T-cell (primary cell): ENCODE measurements around the gene PARG. TPM values are rescaled to one million over a fixed set of nuclear protein-coding genes. Genes with fewer than 3 reads are reported as not detected.

Experiments used
- ATAC-seq, 4 experiments: fragments of 200-7000 bp in 3 of 4; fragments of 150-1000 bp in 1 of 4; cut with Tn5 transposase; replicated peaks in 1 of 4; 1 replicate in 3 of 4; 2 replicates in 1 of 4; pipeline ENCODE4 v1.10.0; 2021; ENCODE audit warnings: moderate library complexity in 3 of 4, mild to moderate bottlenecking in 2 of 4, moderate number of reproducible peaks in 1 of 4
- CTCF ChIA-PET, 2 donors: fragments of 300-600 bp; sonication (Branson Sonifier 250); formaldehyde crosslinking; loops; one replicate each; lab custom pipeline; 2022; ENCODE audit warnings: antibody characterized with exemption in 2 of 2; lab: Charles Lee
- POLR2A ChIA-PET, 2 donors: fragments of 300-600 bp; sonication (Branson Sonifier 250); formaldehyde crosslinking; loops; one replicate each; lab custom pipeline; 2022; ENCODE audit warnings: antibody characterized with exemption in 2 of 2; lab: Charles Lee
- DNase-seq, 35 experiments: peaks; one replicate each; pipeline versions ENCODE4 v3.0.0 to v3.0.0-alpha.2; 2013 to 2023
- H3K27ac ChIP-seq: one replicate; pipeline ENCODE4 v1.5.1; 2013; ENCODE audit warnings: low read length
- H3K27me3 ChIP-seq, 2 experiments: replicated peaks in 1 of 2; 1 replicate in 1 of 2; 2 replicates in 1 of 2; pipeline versions ENCODE4 v1.6.1 to v1.7.0; 2013; ENCODE audit warnings: low read length in 1 of 2, mixed read lengths in 1 of 2; ENCODE audit not compliant: control insufficient read depth in 2 of 2, insufficient read depth in 2 of 2; ENCODE audit errors: extremely low read depth in 1 of 2
- H3K36me3 ChIP-seq, 2 donors: 1 replicate in 1 of 2; 2 replicates in 1 of 2; pipeline versions ENCODE4 v1.6.1 to v1.7.0; 2013; ENCODE audit warnings: low read length in 1 of 2; ENCODE audit not compliant: control insufficient read depth in 2 of 2, insufficient read depth in 1 of 2; ENCODE audit errors: extremely low read depth in 1 of 2
- H3K4me1 ChIP-seq, 2 experiments: 1 replicate in 1 of 2; 2 replicates in 1 of 2; pipeline versions ENCODE4 v1.6.1 to v1.7.0; 2013; ENCODE audit warnings: low read length in 2 of 2, mixed read lengths in 1 of 2; ENCODE audit not compliant: insufficient read depth in 2 of 2, control insufficient read depth in 1 of 2; ENCODE audit errors: extremely low read depth in 1 of 2
- H3K4me3 ChIP-seq, 2 donors: 1 replicate in 1 of 2; 2 replicates in 1 of 2; pipeline versions ENCODE4 v1.5.1 to v1.7.0; 2013; ENCODE audit warnings: mild to moderate bottlenecking in 2 of 2, low read length in 1 of 2, moderate library complexity in 1 of 2; ENCODE audit not compliant: control insufficient read depth in 1 of 2; ENCODE audit errors: extremely low read depth in 1 of 2
- H3K9me3 ChIP-seq: 2 replicates; pipeline ENCODE4 v1.7.0; 2013
- H3K27ac Mint-ChIP-seq, 2 donors: one replicate each; pipeline ENCODE4 v1.8.0; 2020 to 2021; ENCODE audit warnings: mild to moderate bottlenecking in 2 of 2, mixed read lengths in 2 of 2
- H3K27me3 Mint-ChIP-seq, 2 donors: one replicate each; pipeline ENCODE4 v1.8.0; 2021 to 2022; ENCODE audit warnings: mixed read lengths in 2 of 2
- H3K36me3 Mint-ChIP-seq: one replicate; pipeline ENCODE4 v1.8.0; 2021; ENCODE audit warnings: mixed read lengths
- H3K4me1 Mint-ChIP-seq, 3 donors: one replicate each; pipeline ENCODE4 v1.8.0; 2020 to 2022; ENCODE audit warnings: mixed read lengths in 3 of 3, mild to moderate bottlenecking in 1 of 3
- H3K4me3 Mint-ChIP-seq, 3 donors: one replicate each; pipeline ENCODE4 v1.8.0; 2020 to 2022; ENCODE audit warnings: mild to moderate bottlenecking in 3 of 3, mixed read lengths in 3 of 3, moderate library complexity in 3 of 3
- H3K9me3 Mint-ChIP-seq, 3 donors: one replicate each; pipeline ENCODE4 v1.8.0; 2020 to 2022; ENCODE audit warnings: mixed read lengths in 3 of 3
- WGBS: methylation state at CpG from one replicate; pipeline ENCODE4 v1.1.5; 2013; ENCODE audit warnings: missing lambda C conversion rate; ENCODE audit not compliant: insufficient coverage; 5-methylcytosine and 5-hydroxymethylcytosine counted together
- total RNA-seq, 35 experiments: library from RNA in 6 of 35; stranded (reverse) in 6 of 35; fragments of 120-200 nt in 1 of 35; gene quantifications; one replicate each; pipeline versions ENCODE4 v1.2.1 to v1.2.4 and lab custom pipeline; 2013 to 2026

The PARG gene
- total RNA-seq, 5 donors from 2014 or later (not counting 1 experiment from before 2014, with no cell fraction given), result 30.2 to 34.8 (median 32.8) TPM

GRCh38 chr10:49827297-49827696 is 114.5 kb downstream of the PARG start:
- ChIA-PET CTCF (interaction anchor here in 1 of 2 donors (0.7 kb wide), 1 partner anchor 280 kb away, joined by 3 read pairs; no protein-coding TSS in a partner anchor), POLR2A (no interaction called here)
- Histone ChIP-seq H3K27me3 (no peaks in the 10 kb centered on the region), H3K9me3 (no peaks in the 10 kb centered on the region), H3K27ac (no peak overlapping the region), H3K4me1 (peaks cover 0 to 2% of the 10 kb centered on the region in 2 experiments), H3K4me3 (no peak overlapping the region), H3K36me3 (peaks cover 2 to 31% of the 10 kb centered on the region in 2 donors)
- no peaks in the 10 kb centered on the region for H3K4me1 Mint-ChIP-seq
- ATAC-seq (no peak), DNase-seq (no peak)
- no peak overlapping the region for H3K27ac Mint-ChIP-seq
- H3K36me3 Mint-ChIP-seq, result peaks cover 68% of the 10 kb centered on the region
- H3K9me3 Mint-ChIP-seq, result no peaks in the 10 kb centered on the region
- no peak overlapping the region for H3K4me3 Mint-ChIP-seq
- H3K27me3 Mint-ChIP-seq, result no peaks in the 10 kb centered on the region
- WGBS, result no CpG with 5 or more reads among the region's 3 CpGs

- H3K4me1 Mint-ChIP-seq, result no peaks in the 10 kb centered on the region
- H3K27me3 Mint-ChIP-seq, result no peaks in the 10 kb centered on the region
- H3K27me3 ChIP-seq, result no peaks in the 10 kb centered on the region
- no peak overlapping the region for H3K4me3 Mint-ChIP-seq
- no peak overlapping the region for H3K27ac ChIP-seq
- H3K4me1 ChIP-seq, result no peaks in the 10 kb centered on the region
- no peak overlapping the region for H3K4me3 ChIP-seq
- H3K36me3 ChIP-seq, result peaks cover 4 to 41% of the 10 kb centered on the region in 2 donors
- DNase-seq, result no peak
- POLR2A ChIA-PET, result no interaction called here
- H3K9me3 Mint-ChIP-seq, result peaks cover 0 to 6% (median 6%) of the 10 kb centered on the region in 3 donors
- no peak overlapping the region for H3K27ac Mint-ChIP-seq
- CTCF ChIA-PET, result no interaction called here
- no peaks in the 10 kb centered on the region for H3K9me3 ChIP-seq
- peaks cover 72% of the 10 kb centered on the region for H3K36me3 Mint-ChIP-seq
- WGBS, result 96% methylated on average over 4 of the region's 9 CpGs
- no peak for ATAC-seq
These were observed 122.4 kb downstream of the PARG start for GRCh38 chr10:49819234-49819958.

GRCh38 chr10:49817845-49818244 is 124.0 kb downstream of the PARG start:
- no peak for ATAC-seq
- H3K36me3 ChIP-seq, result peaks cover 4 to 41% of the 10 kb centered on the region in 2 donors

GRCh38 chr10:49803988-49804387 is 137.8 kb downstream of the PARG start:
- no CpG with 5 or more reads among the region's 2 CpGs for WGBS
- no peaks in the 10 kb centered on the region for H3K36me3 ChIP-seq
- no peaks in the 10 kb centered on the region for H3K36me3 Mint-ChIP-seq
- ATAC-seq, result no peak
- H3K4me1 Mint-ChIP-seq, result no peaks in the 10 kb centered on the region
- ChIA-PET CTCF (no interaction called here), POLR2A (no interaction called here)
- H3K27ac ChIP-seq, result no peak overlapping the region
- no peaks in the 10 kb centered on the region for H3K4me1 ChIP-seq
- peaks cover 0 to 10% (median 10%) of the 10 kb centered on the region in 3 donors for H3K9me3 Mint-ChIP-seq
- no peak for DNase-seq
- H3K4me3 ChIP-seq, result no peak overlapping the region
- peaks cover 0 to 13% of the 10 kb centered on the region in 2 experiments for H3K27me3 ChIP-seq
- H3K27ac Mint-ChIP-seq, result no peak overlapping the region
- H3K27me3 Mint-ChIP-seq, result peaks cover 7 to 11% of the 10 kb centered on the region in 2 donors
- no peaks in the 10 kb centered on the region for H3K9me3 ChIP-seq
- no peak overlapping the region for H3K4me3 Mint-ChIP-seq

More at GRCh38 chr10:49817845-49818244, 124.0 kb downstream of the PARG start:
- Histone ChIP-seq H3K27ac (no peak overlapping the region), H3K4me3 (no peak overlapping the region), H3K9me3 (no peaks in the 10 kb centered on the region), H3K27me3 (no peaks in the 10 kb centered on the region), H3K4me1 (no peaks in the 10 kb centered on the region)
- Mint-ChIP-seq H3K27ac (no peak overlapping the region), H3K27me3 (no peaks in the 10 kb centered on the region), H3K4me1 (no peaks in the 10 kb centered on the region), H3K9me3 (peaks cover 3 to 10% (median 10%) of the 10 kb centered on the region in 3 donors), H3K4me3 (no peak overlapping the region), H3K36me3 (peaks cover 72% of the 10 kb centered on the region)
- 80% methylated on average over 1 of the region's 5 CpGs for WGBS
- ChIA-PET POLR2A (no interaction called here), CTCF (no interaction called here)
- peak in 1 of 35 experiments; percentile 1 for DNase-seq

- no peaks in the 10 kb centered on the region for H3K9me3 ChIP-seq
- no peaks in the 10 kb centered on the region for H3K4me1 Mint-ChIP-seq
- ChIA-PET POLR2A (no interaction called here), CTCF (no interaction called here)
- 85% methylated on average over 2 of the region's 4 CpGs for WGBS
- peaks cover 0 to 6% of the 10 kb centered on the region in 2 experiments for H3K27me3 ChIP-seq
- no peak for DNase-seq
- H3K27ac Mint-ChIP-seq, result no peak overlapping the region
- no peak for ATAC-seq
- no peaks in the 10 kb centered on the region for H3K9me3 Mint-ChIP-seq
- H3K27ac ChIP-seq, result no peak overlapping the region
- no peaks in the 10 kb centered on the region for H3K36me3 Mint-ChIP-seq
- no peaks in the 10 kb centered on the region for H3K4me1 ChIP-seq
- no peak overlapping the region for H3K4me3 Mint-ChIP-seq
- no peaks in the 10 kb centered on the region for H3K36me3 ChIP-seq
- no peak overlapping the region for H3K4me3 ChIP-seq
- H3K27me3 Mint-ChIP-seq, result peaks cover 4 to 9% of the 10 kb centered on the region in 2 donors
These were observed 143.6 kb downstream of the PARG start for GRCh38 chr10:49798275-49798674.

- ATAC-seq, result no peak
These were observed 150.7 kb downstream of the PARG start for GRCh38 chr10:49791100-49791499.

More at GRCh38 chr10:49791100-49791499, 150.7 kb downstream of the PARG start:
- no peak overlapping the region for H3K27ac ChIP-seq
- no peaks in the 10 kb centered on the region for H3K27me3 ChIP-seq
- Mint-ChIP-seq H3K27me3 (no peaks in the 10 kb centered on the region), H3K4me1 (no peaks in the 10 kb centered on the region), H3K4me3 (no peak overlapping the region), H3K36me3 (no peaks in the 10 kb centered on the region), H3K27ac (no peak overlapping the region), H3K9me3 (no peaks in the 10 kb centered on the region)
- no peaks in the 10 kb centered on the region for H3K36me3 ChIP-seq
- no peaks in the 10 kb centered on the region for H3K9me3 ChIP-seq
- no CpG with 5 or more reads among the region's 5 CpGs for WGBS
- DNase-seq, result no peak
- no peak overlapping the region for H3K4me3 ChIP-seq
- H3K4me1 ChIP-seq, result no peaks in the 10 kb centered on the region
- ChIA-PET POLR2A (no interaction called here), CTCF (no interaction called here)
